Lower leg skin (tissue), 3 donors: ENCODE measurements around the gene EP300.

ENCODE experiments used
- POLR2A ChIP-seq, 2 donors: fragments of 450-650 bp; IDR thresholded peaks; one replicate each; pipeline ENCODE4 v1.6.1; 2016 to 2017; ENCODE audit warnings: antibody characterized with exemption in 2 of 2, mild to moderate bottlenecking in 1 of 2, moderate library complexity in 1 of 2
- TF ChIP-seq, protein P1 (sequence below), 3 donors: fragments of 450-650 bp; IDR thresholded peaks; one replicate each; pipeline ENCODE4 v1.5.1; 2016; ENCODE audit warnings: antibody characterized with exemption in 3 of 3, mild to moderate bottlenecking in 3 of 3, moderate library complexity in 2 of 3

- TF ChIP-seq, protein P1, sequence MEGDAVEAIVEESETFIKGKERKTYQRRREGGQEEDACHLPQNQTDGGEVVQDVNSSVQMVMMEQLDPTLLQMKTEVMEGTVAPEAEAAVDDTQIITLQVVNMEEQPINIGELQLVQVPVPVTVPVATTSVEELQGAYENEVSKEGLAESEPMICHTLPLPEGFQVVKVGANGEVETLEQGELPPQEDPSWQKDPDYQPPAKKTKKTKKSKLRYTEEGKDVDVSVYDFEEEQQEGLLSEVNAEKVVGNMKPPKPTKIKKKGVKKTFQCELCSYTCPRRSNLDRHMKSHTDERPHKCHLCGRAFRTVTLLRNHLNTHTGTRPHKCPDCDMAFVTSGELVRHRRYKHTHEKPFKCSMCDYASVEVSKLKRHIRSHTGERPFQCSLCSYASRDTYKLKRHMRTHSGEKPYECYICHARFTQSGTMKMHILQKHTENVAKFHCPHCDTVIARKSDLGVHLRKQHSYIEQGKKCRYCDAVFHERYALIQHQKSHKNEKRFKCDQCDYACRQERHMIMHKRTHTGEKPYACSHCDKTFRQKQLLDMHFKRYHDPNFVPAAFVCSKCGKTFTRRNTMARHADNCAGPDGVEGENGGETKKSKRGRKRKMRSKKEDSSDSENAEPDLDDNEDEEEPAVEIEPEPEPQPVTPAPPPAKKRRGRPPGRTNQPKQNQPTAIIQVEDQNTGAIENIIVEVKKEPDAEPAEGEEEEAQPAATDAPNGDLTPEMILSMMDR (IDR thresholded peaks at IDR 0.05): no peak
- TF ChIP-seq POLR2A (IDR thresholded peaks at IDR 0.05): no peak
These were observed 54.2 kb downstream of the EP300 start for GRCh38 chr22:41146573-41146972.
